ENCODE data around the gene MAGEA9B.
"Not testable (repeated sequence)": the region's sequence is repeated elsewhere in the genome, so short reads cannot be mapped to it uniquely, and the experiment has no call there.

The MAGEA9B gene

GRCh38 chrX:149532868-149533267 lies 54.4 kb downstream of the MAGEA9B start:
- not testable (repeated sequence) for DNase-seq

Measured in NCI-H1092 (cell line).